AG10803 (cell line): ENCODE data around the gene TLR5.

ENCODE experiments used
- DNase-seq: peaks from one replicate; pipeline ENCODE4 v3.0.0; 2010; ENCODE audit warnings: low read depth
- H3K4me3 ChIP-seq: 2 replicates; pipeline ENCODE4 v1.5.1; 2011; ENCODE audit warnings: mild to moderate bottlenecking, low read length, control low read depth
- CTCF ChIP-seq: conservative IDR thresholded peaks from 2 replicates; pipeline ENCODE4 v1.5.1; 2011; ENCODE audit warnings: mild to moderate bottlenecking, low read length, control low read depth, inconsistent platforms

Gene TLR5

GRCh38 chr1:223150443-223150842, 7.4 kb upstream of the TLR5 start:
- DNase-seq: no peak
- no peak overlapping the region for H3K4me3 ChIP-seq
- TF ChIP-seq CTCF: no peak

- no peak for TF ChIP-seq CTCF
- H3K4me3 ChIP-seq: no peak overlapping the region
- DNase-seq: no peak
These were observed 4.8 kb upstream of the TLR5 start for GRCh38 chr1:223147873-223148272.

- DNase-seq: no peak
These were observed 4.4 kb upstream of the TLR5 start for GRCh38 chr1:223147409-223147808.

GRCh38 chr1:223146745-223147144, 3.7 kb upstream of the TLR5 start:
- TF ChIP-seq CTCF: no peak
- no peak overlapping the region for H3K4me3 ChIP-seq
- no peak for DNase-seq

More at GRCh38 chr1:223147409-223147808, 4.4 kb upstream of the TLR5 start:
- no peak for TF ChIP-seq CTCF
- H3K4me3 ChIP-seq: no peak overlapping the region

GRCh38 chr1:223144914-223145313, 1.9 kb upstream of the TLR5 start:
- TF ChIP-seq CTCF: no peak
- H3K4me3 ChIP-seq: no peak overlapping the region
- no peak for DNase-seq

- no peak for DNase-seq
- TF ChIP-seq CTCF: no peak
- no peak overlapping the region for H3K4me3 ChIP-seq
These were observed 1.4 kb upstream of the TLR5 start for GRCh38 chr1:223144431-223144830.

- TF ChIP-seq CTCF: 0 out of 2 replicates have a peak, but pooled peaks have one; percentile 3
These were observed 645 bp upstream of the TLR5 start for GRCh38 chr1:223143537-223144248.

More at GRCh38 chr1:223143537-223144248, 645 bp upstream of the TLR5 start:
- DNase-seq: no peak
- H3K4me3 ChIP-seq: peak overlapping the region; percentile 56
